B cell (primary cell): ENCODE measurements around the gene PIAS4.

Source experiments
- CTCF ChIP-seq: fragments of 200-600 bp; IDR thresholded peaks from one replicate; pipeline ENCODE4 v1.8.0; 2022; ENCODE audit warnings: antibody characterized with exemption, mild to moderate bottlenecking
- EZH2 ChIP-seq: IDR thresholded peaks from 2 replicates; pipeline ENCODE4 v1.6.1; 2012; ENCODE audit warnings: borderline replicate concordance, low read depth, mild to moderate bottlenecking, moderate library complexity, low read length; ENCODE audit not compliant: insufficient read depth, poor library complexity, severe bottlenecking

GRCh38 chr19:4012975-4013634, 5.6 kb downstream of the PIAS4 start:
- TF ChIP-seq EZH2 (no peak), CTCF (no peak)
